GM23338 (cell line): ENCODE measurements around the gene PIK3R5. TPM values are rescaled to one million over a fixed set of nuclear protein-coding genes. Genes with fewer than 3 reads are reported as not detected.

Experiments used
- ATAC-seq: fragments of 200-7000 bp; cut with Tn5 transposase; 3 replicates; pipeline ENCODE4 v1.9.1; 2020
- DNase-seq: peaks from one replicate; pipeline ENCODE4 v3.0.0-alpha.2; 2015; ENCODE audit warnings: low spot score
- H2AFZ ChIP-seq: fragments of 200-600 bp; sonication (generic); 2 replicates; pipeline ENCODE4 v1.8.0; 2016; ENCODE audit warnings: antibody characterized with exemption, mild to moderate bottlenecking, moderate library complexity
- H3F3A ChIP-seq: fragments of 200-600 bp; sonication (generic); replicated peaks from 2 replicates; pipeline ENCODE4 v1.8.0; 2017; ENCODE audit warnings: antibody characterized with exemption, mixed run types, low read depth
- H3K27ac ChIP-seq: fragments of 200-600 bp; sonication (generic); 2 replicates; pipeline ENCODE4 v1.6.1; 2016; ENCODE audit warnings: low read depth
- H3K27me3 ChIP-seq: fragments of 200-600 bp; sonication (generic); 2 replicates; pipeline ENCODE4 v1.8.0; 2016; ENCODE audit warnings: mild to moderate bottlenecking, mixed run types, moderate library complexity; ENCODE audit not compliant: insufficient read depth
- H3K36me3 ChIP-seq: fragments of 200-600 bp; sonication (generic); 2 replicates; pipeline ENCODE4 v1.8.0; 2016; ENCODE audit warnings: mild to moderate bottlenecking; ENCODE audit not compliant: insufficient read depth
- H3K4me1 ChIP-seq: fragments of 200-600 bp; sonication (generic); 2 replicates; pipeline ENCODE4 v1.8.0; 2016; ENCODE audit warnings: mild to moderate bottlenecking, moderate library complexity; ENCODE audit not compliant: insufficient read depth
- H3K4me2 ChIP-seq: fragments of 200-600 bp; sonication (generic); 2 replicates; pipeline ENCODE4 v1.7.1; 2017; ENCODE audit warnings: mixed run types
- H3K4me3 ChIP-seq: fragments of 200-600 bp; sonication (generic); 2 replicates; pipeline ENCODE4 v1.6.1; 2016; ENCODE audit warnings: mixed run types
- H3K79me2 ChIP-seq: fragments of 200-600 bp; sonication (generic); replicated peaks from 2 replicates; pipeline ENCODE4 v1.8.0; 2017; ENCODE audit warnings: mild to moderate bottlenecking; ENCODE audit not compliant: insufficient read depth
- H3K9me2 ChIP-seq: fragments of 200-600 bp; sonication (generic); 2 replicates; pipeline ENCODE4 v1.8.0; 2017; ENCODE audit not compliant: insufficient read depth
- H4K20me1 ChIP-seq: fragments of 200-600 bp; sonication (generic); replicated peaks from 2 replicates; pipeline ENCODE4 v1.8.0; 2017; ENCODE audit warnings: mild to moderate bottlenecking; ENCODE audit not compliant: insufficient read depth
- H3K27ac Mint-ChIP-seq: 2 replicates; pipeline ENCODE4 v1.8.0; 2020; ENCODE audit warnings: inconsistent platforms, mild to moderate bottlenecking, moderate library complexity, mixed read lengths
- H3K27me3 Mint-ChIP-seq: 3 replicates; pipeline ENCODE4 v1.8.0; 2022; ENCODE audit warnings: low read depth, mild to moderate bottlenecking, moderate library complexity, mixed read lengths, inconsistent platforms; ENCODE audit not compliant: insufficient read depth, poor library complexity
- H3K36me3 Mint-ChIP-seq: 3 replicates; pipeline ENCODE4 v1.8.0; 2021; ENCODE audit warnings: low read depth, mild to moderate bottlenecking, inconsistent platforms, moderate library complexity, mixed read lengths
- H3K4me1 Mint-ChIP-seq: 3 replicates; pipeline ENCODE4 v1.8.0; 2020; ENCODE audit warnings: mild to moderate bottlenecking, inconsistent platforms, mixed read lengths
- H3K4me3 Mint-ChIP-seq: 3 replicates; pipeline ENCODE4 v1.8.0; 2021; ENCODE audit warnings: moderate library complexity, mild to moderate bottlenecking, inconsistent platforms, mixed read lengths
- H3K9me3 Mint-ChIP-seq: 3 replicates; pipeline ENCODE4 v1.8.0; 2020; ENCODE audit warnings: moderate library complexity, mild to moderate bottlenecking, inconsistent platforms, mixed read lengths
- CTCF ChIP-seq, 2 experiments: fragments of 200-600 bp in 1 of 2; sonication (generic) in 1 of 2; conservative IDR thresholded peaks; 2 replicates each; pipeline versions ENCODE4 v1.5.1 to v1.6.1; 2016 to 2017; ENCODE audit warnings: antibody characterized with exemption in 2 of 2, low read depth in 2 of 2, mild to moderate bottlenecking in 2 of 2, moderate library complexity in 1 of 2
- ETS1 ChIP-seq: IDR thresholded peaks from 2 replicates; pipeline ENCODE4 v1.6.1; 2016; ENCODE audit warnings: antibody characterized with exemption
- EZH2phosphoT487 ChIP-seq: fragments of 200-600 bp; sonication (generic); IDR thresholded peaks from one replicate; pipeline ENCODE4 v1.8.1; 2018; ENCODE audit warnings: antibody characterized with exemption; ENCODE audit not compliant: unreplicated experiment
- JUNB ChIP-seq: IDR thresholded peaks from one replicate; pipeline ENCODE4 v1.6.1; 2016; ENCODE audit warnings: antibody characterized with exemption; ENCODE audit not compliant: unreplicated experiment
- POLR2AphosphoS5 ChIP-seq: IDR thresholded peaks from 2 replicates; pipeline ENCODE4 v1.6.1; 2016; ENCODE audit warnings: antibody characterized with exemption, low read depth
- REST ChIP-seq: IDR thresholded peaks from one replicate; pipeline ENCODE4 v1.6.1; 2018; ENCODE audit warnings: antibody characterized with exemption; ENCODE audit not compliant: unreplicated experiment
- polyA plus RNA-seq: library from polyadenylated mRNA; unstranded; fragments of >200 nt; fragmentation: Nextera tagmentation; extraction: Ambion mirVana; gene quantifications from 2 replicates; pipeline ENCODE4 v1.2.1, GENCODE V29; 2016
- total RNA-seq: library from RNA; depleted of rRNA; stranded (reverse); fragments of >200 nt; shearing (Covaris generic); gene quantifications from 2 replicates; pipeline ENCODE4 v1.2.3, GENCODE V29; 2014

The PIK3R5 gene
- total and polyA plus RNA-seq, 2 experiments from 2014 or later: 1.7 to 9.4 TPM

GRCh38 chr17:8843344-8843743 lies 122.2 kb downstream of the PIK3R5 start (continued):
- no peak for TF ChIP-seq ETS1
- no peak for TF ChIP-seq REST
- no peak for TF ChIP-seq EZH2phosphoT487

- DNase-seq (no peak), ATAC-seq (no peak)
- Histone ChIP-seq H3K36me3 (no peaks in the 10 kb centered on the region; the same call in 1 of the 2 replicates), H3F3A (no peaks in the 10 kb centered on the region), H4K20me1 (no peaks in the 10 kb centered on the region), H2AFZ (no peak overlapping the region), H3K27me3 (no peaks in the 10 kb centered on the region), H3K9me2 (0 out of 2 replicates have a peak, but pooled peaks cover 3% of the 10 kb centered on the region), H3K27ac (no peak overlapping the region), H3K4me3 (no peak overlapping the region), H3K4me2 (no peak overlapping the region), H3K79me2 (no peaks in the 10 kb centered on the region), H3K4me1 (no peaks in the 10 kb centered on the region; the same call in 1 of the 2 replicates)
- Mint-ChIP-seq H3K4me3 (no peak overlapping the region), H3K27me3 (peaks cover 5% of the 10 kb centered on the region), H3K27ac (no peak overlapping the region), H3K4me1 (peaks cover 14% of the 10 kb centered on the region), H3K36me3 (no peaks in the 10 kb centered on the region), H3K9me3 (no peaks in the 10 kb centered on the region)
- TF ChIP-seq POLR2AphosphoS5: no peak
- no peak for TF ChIP-seq JUNB
- TF ChIP-seq CTCF (conservative IDR thresholded peaks at IDR 0.05; ENCODE audit: low read depth in 2 of 2): no peak
- TF ChIP-seq REST: no peak
Measured at GRCh38 chr17:8841844-8842243, 123.7 kb downstream of the PIK3R5 start.
